Cardiac muscle cell (in vitro differentiated cells and primary cell): ENCODE data around the gene CARM1. TPM values are rescaled to one million over a fixed set of nuclear protein-coding genes. Genes with fewer than 3 reads are reported as not detected.
A peak's percentile ranks its signal among the peaks of the same experiment; 100 is the strongest.

Source experiments
- DNase-seq, 2 donors: peaks; one replicate each; pipeline versions ENCODE4 v3.0.0 to v3.0.0-alpha.2; 2010 to 2017; ENCODE audit warnings: low read depth in 1 of 2, low spot score in 1 of 2
- H3K27ac ChIP-seq: fragments of 200-600 bp; sonication (generic); 2 replicates; pipeline ENCODE4 v1.5.1; 2016
- H3K27me3 ChIP-seq: fragments of 200-600 bp; sonication (generic); 2 replicates; pipeline ENCODE4 v1.6.0; 2016; ENCODE audit warnings: control low read depth
- H3K36me3 ChIP-seq: fragments of 200-600 bp; sonication (generic); 2 replicates; pipeline ENCODE4 v1.5.1; 2016; ENCODE audit warnings: control low read depth
- H3K4me1 ChIP-seq: fragments of 200-600 bp; sonication (generic); 2 replicates; pipeline ENCODE4 v1.8.1; 2017; ENCODE audit warnings: low read depth, mild to moderate bottlenecking, mixed run types
- H3K4me3 ChIP-seq: fragments of 200-600 bp; sonication (generic); 2 replicates; pipeline ENCODE4 v1.5.1; 2016; ENCODE audit warnings: mild to moderate bottlenecking
- H3K9me3 ChIP-seq: fragments of 200-600 bp; sonication (generic); 2 replicates; pipeline ENCODE4 v1.5.1; 2017; ENCODE audit warnings: low read depth, mild to moderate bottlenecking, control low read depth
- CTCF ChIP-seq: IDR thresholded peaks from 2 replicates; pipeline ENCODE4 v1.5.1; 2012; ENCODE audit warnings: low read depth, mild to moderate bottlenecking, low read length
- polyA plus RNA-seq: library from polyadenylated mRNA; unstranded; fragments of >200 nt; fragmentation: Nextera tagmentation; extraction: Ambion mirVana; gene quantifications from 2 replicates; pipeline ENCODE4 v1.2.1, GENCODE V29; 2016
- total RNA-seq: library from RNA; depleted of rRNA; stranded (reverse); fragments of >200 nt; gene quantifications from 2 replicates; pipeline ENCODE4 v1.2.3, GENCODE V29; 2016

The CARM1 gene
- total and polyA plus RNA-seq, 2 experiments from 2014 or later, result 46.8 to 90.7 TPM

GRCh38 chr19:10908380-10908960 is 37.1 kb downstream of the CARM1 start:
- DNase-seq, result no peak
- no peak overlapping the region for H3K4me3 ChIP-seq
- H3K9me3 ChIP-seq, result no peaks in the 10 kb centered on the region
- TF ChIP-seq CTCF, result no peak
- H3K27ac ChIP-seq, result no peak overlapping the region
- H3K36me3 ChIP-seq, result peaks cover 21% of the 10 kb centered on the region
- no peaks in the 10 kb centered on the region for H3K27me3 ChIP-seq
- H3K4me1 ChIP-seq, result no peaks in the 10 kb centered on the region

DNA sequence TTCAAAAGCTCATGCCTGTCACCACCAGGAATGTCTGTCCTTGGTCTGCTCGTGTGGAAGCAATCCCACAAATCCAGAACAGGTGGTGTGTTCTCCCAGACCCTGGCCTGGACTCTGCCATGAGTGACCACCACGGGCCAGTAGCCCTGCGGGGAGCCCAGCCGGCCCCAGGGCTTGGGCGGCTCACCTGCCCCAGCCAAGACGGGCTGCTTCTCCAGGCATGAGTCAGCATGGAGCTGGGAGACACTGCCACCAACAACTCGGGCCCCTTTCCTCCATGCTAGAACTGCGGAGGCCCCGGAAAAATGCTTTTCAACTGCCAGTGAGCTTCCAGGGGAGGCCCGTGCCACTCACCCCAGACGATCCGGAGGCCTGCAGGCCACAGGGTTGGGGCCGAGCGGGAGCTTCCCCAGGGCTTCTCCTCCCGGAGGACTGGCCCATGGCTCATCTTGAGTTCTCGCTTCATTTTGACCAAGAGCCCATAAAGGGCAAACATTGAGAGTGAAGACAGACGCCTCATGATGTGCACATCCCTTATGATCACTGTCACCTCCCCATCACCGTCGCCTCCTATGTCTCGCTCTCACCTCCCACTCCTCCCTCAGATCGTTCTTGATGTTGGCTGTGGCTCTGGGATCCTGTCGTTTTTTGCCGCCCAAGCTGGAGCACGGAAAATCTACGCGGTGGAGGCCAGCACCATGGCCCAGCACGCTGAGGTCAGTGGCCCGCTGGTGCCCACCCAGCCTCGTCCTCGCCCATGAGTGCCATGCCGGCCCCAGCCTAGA is 40.4 kb downstream of the CARM1 start:
- Histone ChIP-seq H3K36me3 (peaks cover 21% of the 10 kb centered on the region), H3K27me3 (no peaks in the 10 kb centered on the region), H3K9me3 (no peaks in the 10 kb centered on the region), H3K4me3 (no peak overlapping the region), H3K4me1 (no peaks in the 10 kb centered on the region), H3K27ac (no peak overlapping the region)
- DNase-seq, result no peak
- TF ChIP-seq CTCF, result no peak

- Histone ChIP-seq H3K9me3 (no peaks in the 10 kb centered on the region), H3K36me3 (peaks cover 21% of the 10 kb centered on the region), H3K27me3 (no peaks in the 10 kb centered on the region), H3K4me3 (no peak overlapping the region), H3K4me1 (no peaks in the 10 kb centered on the region), H3K27ac (no peak overlapping the region)
- TF ChIP-seq CTCF, result no peak
- DNase-seq, result no peak
Observed at GRCh38 chr19:10912619-10913018, 41.3 kb downstream of the CARM1 start.

- Histone ChIP-seq H3K36me3 (peaks cover 18% of the 10 kb centered on the region), H3K27me3 (no peaks in the 10 kb centered on the region), H3K27ac (no peak overlapping the region), H3K4me1 (no peaks in the 10 kb centered on the region), H3K4me3 (no peak overlapping the region), H3K9me3 (no peaks in the 10 kb centered on the region)
- DNase-seq, result no peak
- no peak for TF ChIP-seq CTCF
Observed at GRCh38 chr19:10913716-10914340, 42.5 kb downstream of the CARM1 start.

- no peak for TF ChIP-seq CTCF
- H3K27ac ChIP-seq, result no peak overlapping the region
Observed at GRCh38 chr19:10915130-10916091, 44.1 kb downstream of the CARM1 start.

More at GRCh38 chr19:10915130-10916091, 44.1 kb downstream of the CARM1 start:
- Histone ChIP-seq H3K27me3 (no peaks in the 10 kb centered on the region), H3K4me3 (no peak overlapping the region), H3K4me1 (no peaks in the 10 kb centered on the region), H3K36me3 (peaks cover 18% of the 10 kb centered on the region), H3K9me3 (no peaks in the 10 kb centered on the region)
- DNase-seq, result peak in 1 of 2 donors; percentile 56
